Measurements from ENCODE around the gene USP36.

USP36 gene

GRCh38 chr17:78857266-78857665 is 16.7 kb upstream of the USP36 start:
- no peaks in the 10 kb centered on the region for H4K20me1 ChIP-seq (ENCODE audit: control insufficient read depth, insufficient read depth, low read depth, low read length)
- no peaks in the 10 kb centered on the region for H3K9me3 ChIP-seq (ENCODE audit: control insufficient read depth, insufficient read depth, low read length)
- H3K9me2 ChIP-seq (replicated peaks; ENCODE audit: control insufficient read depth, low read length) = no peaks in the 10 kb centered on the region
- H3F3A ChIP-seq (ENCODE audit: control insufficient read depth, insufficient read depth) = no peaks in the 10 kb centered on the region
- H3K4me3 ChIP-seq (ENCODE audit: low read length) = no peak overlapping the region
- H3K27me3 ChIP-seq (ENCODE audit: control insufficient read depth, low read length) = no peaks in the 10 kb centered on the region
- no peak overlapping the region for H3K27ac ChIP-seq (ENCODE audit: low read depth, low read length)
- TF ChIP-seq CTCF (IDR thresholded peaks at IDR 0.05; ENCODE audit: low read depth, low read length, poor library complexity, severe bottlenecking) (no peak), EZH2phosphoT487 (IDR thresholded peaks at IDR 0.05; ENCODE audit: borderline replicate concordance, low read length) (no peak)
- no peak overlapping the region for H3K4me2 ChIP-seq (ENCODE audit: low read length)
- H3K36me3 ChIP-seq (ENCODE audit: control insufficient read depth, low read length) = no peaks in the 10 kb centered on the region
- no peaks in the 10 kb centered on the region for H3K4me1 ChIP-seq (ENCODE audit: control insufficient read depth, low read length)
- H3K79me2 ChIP-seq (ENCODE audit: control insufficient read depth, low read length) = no peaks in the 10 kb centered on the region

DNA sequence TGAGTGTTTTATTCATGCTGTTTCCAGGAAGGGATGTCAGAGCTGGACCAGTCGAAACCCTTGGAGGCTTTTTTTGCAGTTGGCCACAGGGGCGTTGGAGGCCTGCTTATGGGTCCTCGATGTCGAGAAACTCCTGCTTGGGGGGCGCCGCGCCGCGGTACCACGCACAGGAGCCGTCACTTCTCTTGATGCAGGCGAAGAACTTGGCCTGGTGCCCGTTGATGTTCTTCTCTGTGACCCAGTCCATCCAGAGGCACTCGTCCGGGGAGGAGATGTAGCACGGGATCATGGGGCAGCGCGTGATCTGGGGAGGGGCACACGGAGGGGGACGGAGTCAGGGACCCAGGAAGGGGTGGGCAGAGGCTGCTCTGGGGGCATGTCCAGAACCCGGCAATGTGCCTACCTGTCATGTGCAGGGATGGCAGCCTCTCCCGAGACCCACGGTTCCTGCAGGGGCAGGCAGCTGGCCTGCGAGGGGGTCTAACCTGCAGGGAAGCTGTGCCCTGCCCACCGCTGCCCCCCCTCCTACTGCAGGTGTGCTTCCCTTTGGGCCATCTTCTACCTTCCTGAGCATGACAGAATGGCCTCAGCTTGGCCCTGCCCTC is 15.0 kb upstream of the USP36 start:
- no peaks in the 10 kb centered on the region for H3K79me2 ChIP-seq (ENCODE audit: control insufficient read depth, low read length)
- TF ChIP-seq EZH2phosphoT487 (IDR thresholded peaks at IDR 0.05; ENCODE audit: borderline replicate concordance, low read length) (no peak), CTCF (IDR thresholded peaks at IDR 0.05; ENCODE audit: low read depth, low read length, poor library complexity, severe bottlenecking) (no peak)
- H4K20me1 ChIP-seq (ENCODE audit: control insufficient read depth, insufficient read depth, low read depth, low read length) = no peaks in the 10 kb centered on the region
- H3K4me2 ChIP-seq (ENCODE audit: low read length) = no peak overlapping the region
- H3K9me2 ChIP-seq (replicated peaks; ENCODE audit: control insufficient read depth, low read length) = no peaks in the 10 kb centered on the region
- H3K4me3 ChIP-seq (ENCODE audit: low read length) = no peak overlapping the region
- no peak overlapping the region for H3K27ac ChIP-seq (ENCODE audit: low read depth, low read length)
- H3K4me1 ChIP-seq (ENCODE audit: control insufficient read depth, low read length) = no peaks in the 10 kb centered on the region
- no peaks in the 10 kb centered on the region for H3K27me3 ChIP-seq (ENCODE audit: control insufficient read depth, low read length)
- H3K9me3 ChIP-seq (ENCODE audit: control insufficient read depth, insufficient read depth, low read length) = no peaks in the 10 kb centered on the region
- no peaks in the 10 kb centered on the region for H3F3A ChIP-seq (ENCODE audit: control insufficient read depth, insufficient read depth)
- no peaks in the 10 kb centered on the region for H3K36me3 ChIP-seq (ENCODE audit: control insufficient read depth, low read length)

DNA sequence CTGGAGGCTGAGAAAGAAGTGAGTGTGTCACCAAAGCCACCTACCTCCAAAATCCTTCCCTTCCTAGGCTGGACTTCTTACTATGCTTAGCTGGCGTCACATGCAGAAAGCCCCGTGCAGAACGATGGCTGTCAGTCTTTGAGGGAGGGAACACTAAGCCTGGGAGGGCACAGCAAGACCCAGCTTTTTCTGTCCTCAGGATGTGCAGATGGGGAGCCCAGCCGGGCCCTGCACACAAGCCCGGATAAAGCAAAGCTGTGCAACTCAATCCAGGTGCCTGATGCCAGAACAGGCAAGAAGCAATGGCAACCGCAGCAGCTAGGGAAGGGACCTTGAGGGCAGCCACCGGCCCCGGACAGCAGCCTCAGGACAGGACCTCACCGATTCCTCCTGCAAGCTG is 13.9 kb upstream of the USP36 start:
- Histone ChIP-seq H3K9me2 (replicated peaks; ENCODE audit: control insufficient read depth, low read length) (no peaks in the 10 kb centered on the region), H3K4me3 (ENCODE audit: low read length) (no peak overlapping the region), H3K27ac (ENCODE audit: low read depth, low read length) (no peak overlapping the region), H3K27me3 (ENCODE audit: control insufficient read depth, low read length) (no peaks in the 10 kb centered on the region), H3K4me2 (ENCODE audit: low read length) (no peak overlapping the region), H3K79me2 (ENCODE audit: control insufficient read depth, low read length) (no peaks in the 10 kb centered on the region), H3K9me3 (ENCODE audit: control insufficient read depth, insufficient read depth, low read length) (no peaks in the 10 kb centered on the region), H3K36me3 (ENCODE audit: control insufficient read depth, low read length) (no peaks in the 10 kb centered on the region), H3F3A (ENCODE audit: control insufficient read depth, insufficient read depth) (no peaks in the 10 kb centered on the region), H4K20me1 (ENCODE audit: control insufficient read depth, insufficient read depth, low read depth, low read length) (no peaks in the 10 kb centered on the region), H3K4me1 (ENCODE audit: control insufficient read depth, low read length) (no peaks in the 10 kb centered on the region)
- no peak for TF ChIP-seq CTCF (IDR thresholded peaks at IDR 0.05; ENCODE audit: low read depth, low read length, poor library complexity, severe bottlenecking)
